H4 (cell line): ENCODE results near the gene INPP5J. TPM values are rescaled to one million over a fixed set of nuclear protein-coding genes. Genes with fewer than 3 reads are reported as not detected.

ENCODE experiments used
- DNase-seq: peaks from one replicate; pipeline ENCODE4 v3.0.0-alpha.2; 2015; ENCODE audit warnings: low spot score
- total RNA-seq: library from RNA; depleted of rRNA; stranded (reverse); fragments of >200 nt; shearing (Covaris generic); gene quantifications from 2 replicates; pipeline ENCODE4 v1.2.3, GENCODE V29; 2014

Gene INPP5J
- total RNA-seq, 1 experiment from 2014 or later, result 0.79 TPM

- DNase-seq, result no peak
Observed at GRCh38 chr22:31124290-31124689, 1.5 kb downstream of the INPP5J start.

- DNase-seq, result no peak
Observed at GRCh38 chr22:31124811-31125465, 2.2 kb downstream of the INPP5J start.

- DNase-seq, result no peak
Observed at GRCh38 chr22:31125521-31126117, 2.9 kb downstream of the INPP5J start.

- DNase-seq, result no peak
Observed at GRCh38 chr22:31126128-31126868, 3.5 kb downstream of the INPP5J start.

GRCh38 chr22:31126869-31127175 is 4.1 kb downstream of the INPP5J start:
- no peak for DNase-seq

- DNase-seq, result no peak
Observed at GRCh38 chr22:31127181-31127772, 4.5 kb downstream of the INPP5J start.

GRCh38 chr22:31128156-31128555 is 5.4 kb downstream of the INPP5J start:
- no peak for DNase-seq

- no peak for DNase-seq
Observed at GRCh38 chr22:31130873-31131272, 8.1 kb downstream of the INPP5J start.

GRCh38 chr22:31133911-31134310 is 11.1 kb downstream of the INPP5J start:
- DNase-seq, result no peak

GRCh38 chr22:31134688-31135087 is 11.9 kb downstream of the INPP5J start:
- no peak for DNase-seq

GRCh38 chr22:31135706-31136105 is 12.9 kb downstream of the INPP5J start:
- DNase-seq, result no peak

- DNase-seq, result no peak
Observed at GRCh38 chr22:31136155-31136554, 13.4 kb downstream of the INPP5J start.

- no peak for DNase-seq
Observed at GRCh38 chr22:31136711-31137110, 13.9 kb downstream of the INPP5J start.

- DNase-seq, result no peak
Observed at GRCh38 chr22:31137721-31138120, 15.0 kb downstream of the INPP5J start.

- no peak for DNase-seq
Observed at GRCh38 chr22:31138126-31138525, 15.4 kb downstream of the INPP5J start.

- DNase-seq, result no peak
Observed at GRCh38 chr22:31139066-31139465, 16.3 kb downstream of the INPP5J start.

- DNase-seq, result no peak
Observed at GRCh38 chr22:31139866-31140716, 17.3 kb downstream of the INPP5J start, which contains the start of gene PLA2G3. Gene PLA2G3 (minus strand): TSS chr22:31140508. CDS start chr22:31140354, 154 bp downstream.

GRCh38 chr22:31140746-31141145 is 18.0 kb downstream of the INPP5J start:
- no peak for DNase-seq

- no peak for DNase-seq
Observed at GRCh38 chr22:31141551-31141950, 18.8 kb downstream of the INPP5J start.

- DNase-seq, result no peak
Observed at GRCh38 chr22:31142285-31142684, 19.5 kb downstream of the INPP5J start.

- DNase-seq, result no peak
Observed at GRCh38 chr22:31143038-31143437, 20.3 kb downstream of the INPP5J start.

- no peak for DNase-seq
Observed at GRCh38 chr22:31143537-31143936, 20.8 kb downstream of the INPP5J start.
